ENCODE measurements around the gene PARS2. TPM values are rescaled to one million over a fixed set of nuclear protein-coding genes. Genes with fewer than 3 reads are reported as not detected.
A peak's percentile ranks its signal among the peaks of the same experiment; 100 is the strongest.

Gene PARS2
- polyA plus RNA-seq, 2 of the 4 experiments (the other 2 are of a cell fraction) = 2.3 to 2.9 TPM

DNA sequence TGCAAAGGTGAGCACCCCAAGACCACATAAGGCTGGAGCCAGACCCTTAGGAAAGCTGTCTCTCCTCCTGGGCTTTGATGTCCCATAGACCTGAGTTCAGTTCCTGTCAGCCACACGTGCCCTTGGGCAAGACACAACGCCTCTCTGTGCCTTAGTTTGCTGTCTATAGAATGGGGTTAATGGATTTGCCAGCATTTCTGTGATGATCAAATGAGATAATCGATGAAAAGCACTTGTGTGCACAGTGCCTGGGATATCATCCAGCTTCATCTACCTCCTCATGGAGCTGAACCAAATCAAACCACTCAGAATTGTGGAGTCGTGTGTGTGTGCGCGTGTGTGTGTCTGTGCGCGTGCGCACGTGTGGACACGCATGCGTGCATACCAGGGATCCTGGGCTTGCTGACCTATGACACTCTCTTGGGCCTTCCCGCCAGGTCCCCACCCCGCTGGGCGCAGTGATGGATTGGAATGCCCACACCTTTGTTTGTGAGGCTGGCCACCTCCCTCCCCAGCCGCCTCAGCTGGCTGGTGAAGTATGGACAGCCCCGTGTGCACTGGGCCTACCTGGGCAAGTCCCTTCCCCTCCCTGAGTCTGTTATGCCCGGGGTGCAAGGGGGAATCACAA lies 31.6 kb upstream of the PARS2 start:
- ATAC-seq (no peak), DNase-seq (ENCODE audit: low read depth in 1 of 2, low spot score in 1 of 2) (no peak), FAIRE-seq (no peak)
- no peak overlapping the region for H3K4me3 ChIP-seq
- ChIA-PET POLR2A (no interaction called here), CTCF (interaction anchor here (0.9 kb wide), 1 partner anchor 14 kb away, joined by 3 read pairs; no protein-coding TSS in a partner anchor)
- TF ChIP-seq REST (IDR thresholded peaks at IDR 0.05) (no peak), JUN (IDR thresholded peaks at IDR 0.05) (no peak), MAFK (IDR thresholded peaks at IDR 0.05; ENCODE audit: partially characterized antibody) (no peak), POLR2AphosphoS2 (conservative IDR thresholded peaks at IDR 0.05; ENCODE audit: low read length) (no peak), CEBPB (IDR thresholded peaks at IDR 0.05) (no peak), KDM5A (IDR thresholded peaks at IDR 0.05) (no peak), CBX8 (IDR thresholded peaks at IDR 0.05) (no peak), NPAS2 (CRISPR knock-in tag; IDR thresholded peaks at IDR 0.05; ENCODE audit: borderline replicate concordance) (no peak), SREBF2 (IDR thresholded peaks at IDR 0.05) (no peak)
- TF ChIP-seq, protein P1, sequence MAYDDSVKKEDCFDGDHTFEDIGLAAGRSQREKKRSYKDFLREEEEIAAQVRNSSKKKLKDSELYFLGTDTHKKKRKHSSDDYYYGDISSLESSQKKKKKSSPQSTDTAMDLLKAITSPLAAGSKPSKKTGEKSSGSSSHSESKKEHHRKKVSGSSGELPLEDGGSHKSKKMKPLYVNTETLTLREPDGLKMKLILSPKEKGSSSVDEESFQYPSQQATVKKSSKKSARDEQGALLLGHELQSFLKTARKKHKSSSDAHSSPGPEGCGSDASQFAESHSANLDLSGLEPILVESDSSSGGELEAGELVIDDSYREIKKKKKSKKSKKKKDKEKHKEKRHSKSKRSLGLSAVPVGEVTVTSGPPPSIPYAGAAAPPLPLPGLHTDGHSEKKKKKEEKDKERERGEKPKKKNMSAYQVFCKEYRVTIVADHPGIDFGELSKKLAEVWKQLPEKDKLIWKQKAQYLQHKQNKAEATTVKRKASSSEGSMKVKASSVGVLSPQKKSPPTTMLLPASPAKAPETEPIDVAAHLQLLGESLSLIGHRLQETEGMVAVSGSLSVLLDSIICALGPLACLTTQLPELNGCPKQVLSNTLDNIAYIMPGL (CRISPR knock-in tag; IDR thresholded peaks at IDR 0.05; ENCODE audit: borderline replicate concordance) = no peak
- H3K9me3 ChIP-seq = no peaks in the 10 kb centered on the region
- no peak overlapping the region for H3K4me2 ChIP-seq
- H3K27ac ChIP-seq = no peak overlapping the region
- 85% methylated on average over 14 of the region's 18 CpGs for WGBS (ENCODE audit: missing lambda C conversion rate)
- H3K4me1 ChIP-seq = peaks cover 14% of the 10 kb centered on the region

DNA sequence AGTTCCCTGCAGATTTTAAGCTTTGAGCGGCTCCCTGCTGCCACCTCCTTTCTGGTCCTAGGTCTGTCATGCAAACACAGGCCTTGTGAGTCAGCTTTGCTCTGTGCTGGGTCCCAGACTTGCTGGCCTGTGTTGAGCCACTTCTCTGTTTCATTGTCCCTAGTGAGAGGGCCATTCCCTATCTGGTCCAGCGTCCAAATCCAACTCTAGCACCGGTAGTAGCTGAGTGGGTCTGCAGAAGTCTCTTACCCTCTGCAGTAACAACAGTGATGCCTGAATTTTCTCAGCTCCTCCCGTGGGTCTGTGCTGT lies 31.0 kb upstream of the PARS2 start:
- peaks cover 14% of the 10 kb centered on the region for H3K4me1 ChIP-seq
- no peaks in the 10 kb centered on the region for H3K9me3 ChIP-seq
- no peak overlapping the region for H3K4me3 ChIP-seq
- ATAC-seq (peak in 1 of 2 experiments; percentile 37; a peak in 3 of 6 replicates), FAIRE-seq (no peak), DNase-seq (ENCODE audit: low read depth in 1 of 2, low spot score in 1 of 2) (no peak)
- H3K4me2 ChIP-seq = no peak overlapping the region
- no peak overlapping the region for H3K27ac ChIP-seq
- CTCF ChIA-PET = interaction anchor here (0.7 to 0.9 kb wide), 2 partner anchors 12 to 15 kb away, joined by 3 read pairs; no protein-coding TSS in a partner anchor
- WGBS (ENCODE audit: missing lambda C conversion rate) = 78% methylated on average over 4 of the region's 4 CpGs
- TF ChIP-seq EHMT2 (IDR thresholded peaks at IDR 0.05; ENCODE audit: low read depth) = no peak
- TF ChIP-seq, protein P2, sequence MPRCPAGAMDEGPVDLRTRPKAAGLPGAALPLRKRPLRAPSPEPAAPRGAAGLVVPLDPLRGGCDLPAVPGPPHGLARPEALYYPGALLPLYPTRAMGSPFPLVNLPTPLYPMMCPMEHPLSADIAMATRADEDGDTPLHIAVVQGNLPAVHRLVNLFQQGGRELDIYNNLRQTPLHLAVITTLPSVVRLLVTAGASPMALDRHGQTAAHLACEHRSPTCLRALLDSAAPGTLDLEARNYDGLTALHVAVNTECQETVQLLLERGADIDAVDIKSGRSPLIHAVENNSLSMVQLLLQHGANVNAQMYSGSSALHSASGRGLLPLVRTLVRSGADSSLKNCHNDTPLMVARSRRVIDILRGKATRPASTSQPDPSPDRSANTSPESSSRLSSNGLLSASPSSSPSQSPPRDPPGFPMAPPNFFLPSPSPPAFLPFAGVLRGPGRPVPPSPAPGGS (IDR thresholded peaks at IDR 0.05) = no peak
- no peak for TF ChIP-seq POLR2A (IDR thresholded peaks at IDR 0.05; ENCODE audit: low read length)
- no peak for TF ChIP-seq ZFP36 (IDR thresholded peaks at IDR 0.05; ENCODE audit: borderline replicate concordance, partially characterized antibody)
- no peak for TF ChIP-seq PBX3 (IDR thresholded peaks at IDR 0.05)
- no peak for TF ChIP-seq HOXB5 (CRISPR knock-in tag; IDR thresholded peaks at IDR 0.05)
- no peak for TF ChIP-seq HOXA7 (CRISPR knock-in tag; IDR thresholded peaks at IDR 0.05)
- no peak for TF ChIP-seq MAFK (IDR thresholded peaks at IDR 0.05; ENCODE audit: partially characterized antibody)
- TF ChIP-seq PHF8 (IDR thresholded peaks at IDR 0.05; ENCODE audit: borderline replicate concordance, low read depth) = no peak
- no peak for TF ChIP-seq NR3C1 (IDR thresholded peaks at IDR 0.05)
- TF ChIP-seq E2F6 (IDR thresholded peaks at IDR 0.05; ENCODE audit: borderline replicate concordance, low read depth) = no peak
- TF ChIP-seq CEBPB (IDR thresholded peaks at IDR 0.05) = no peak
- no peak for TF ChIP-seq JUNB (IDR thresholded peaks at IDR 0.05)
- POLR2A ChIA-PET = no interaction called here

Measured in A549 (cell line).